GM18951 (cell line): ENCODE data around the gene TMEM255B.
"Not testable (repeated sequence)": the region's sequence is repeated elsewhere in the genome, so short reads cannot be mapped to it uniquely, and the experiment has no call there.

Experiments used
- POLR2A ChIP-seq: IDR thresholded peaks from 4 replicates; pipeline ENCODE4 v1.6.1; 2011; ENCODE audit warnings: mild to moderate bottlenecking; ENCODE audit not compliant: insufficient read length, insufficient read depth; ENCODE audit errors: extremely low read depth
- in situ Hi-C: fragments of 300-500 bp; cut with MboI; formaldehyde crosslinking; loops from one replicate; pipeline ENCODE4 v1.12.0; 2022; ENCODE audit warnings: low sequenced_read_pairs, mixed read lengths, inconsistent platforms; ENCODE audit not compliant: unreplicated experiment

Gene TMEM255B

DNA sequence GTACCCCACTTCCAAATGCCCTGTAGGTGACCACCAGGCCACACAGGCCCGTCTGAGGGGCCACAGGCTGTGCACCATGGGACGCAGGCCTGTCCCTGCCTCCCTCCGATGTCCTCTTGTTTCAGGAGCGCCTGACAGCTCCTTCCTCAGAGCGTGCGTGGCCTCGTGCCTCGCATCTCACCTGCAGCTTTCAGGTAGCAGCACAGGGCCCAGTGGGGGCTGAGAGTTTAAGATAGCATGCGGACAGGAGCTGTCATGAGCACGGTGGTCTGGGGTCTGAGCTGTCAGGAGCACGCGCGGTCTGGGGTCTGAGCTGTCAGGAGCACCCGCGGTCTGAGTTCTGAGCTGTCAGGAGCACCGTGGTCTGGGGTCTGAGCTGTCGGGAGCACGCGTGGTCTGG lies 64.7 kb downstream of the TMEM255B start:
- no peak for TF ChIP-seq POLR2A
- in situ Hi-C loops, result no loop called here

DNA sequence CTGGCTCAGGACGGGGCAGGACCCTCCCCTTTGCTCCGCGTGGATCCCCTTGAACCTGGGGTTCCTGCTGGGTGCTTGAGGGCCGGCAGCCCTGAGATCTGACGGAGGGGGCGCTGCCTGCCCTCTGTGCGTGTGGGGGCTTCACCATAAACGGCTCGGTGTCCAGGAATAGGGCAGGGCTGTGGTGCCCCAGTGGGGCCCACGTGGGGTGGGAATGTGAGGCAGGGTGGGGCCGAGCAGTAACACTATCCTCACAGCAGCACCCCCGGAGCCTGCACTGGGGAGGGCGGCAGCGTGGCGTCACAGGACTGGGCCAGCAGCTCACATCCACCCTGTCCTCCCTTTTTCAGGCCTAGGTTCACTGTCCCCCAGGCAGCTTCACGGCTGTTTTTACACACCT lies 66.8 kb downstream of the TMEM255B start:
- no peak for TF ChIP-seq POLR2A
- in situ Hi-C loops, result no loop called here

DNA sequence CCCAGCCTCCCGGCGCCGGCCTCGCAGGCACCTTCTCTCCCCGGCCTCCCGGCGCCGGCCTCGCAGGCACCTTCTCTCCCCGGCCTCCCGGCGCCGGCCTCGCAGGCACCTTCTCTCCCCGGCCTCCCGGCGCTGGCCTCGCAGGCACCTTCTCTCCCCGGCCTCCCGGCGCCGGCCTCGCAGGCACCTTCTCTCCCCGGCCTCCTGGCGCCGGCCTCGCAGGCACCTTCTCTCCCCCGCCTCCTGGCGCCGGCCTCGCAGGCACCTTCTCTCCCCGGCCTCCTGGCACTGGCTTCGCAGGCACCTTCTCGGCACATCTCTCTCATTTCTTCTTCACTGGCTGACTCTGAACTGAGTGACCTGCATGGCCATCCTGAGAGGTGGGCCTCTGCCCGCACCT lies 67.4 kb downstream of the TMEM255B start:
- in situ Hi-C loops, result not testable (repeated sequence)

GRCh38 chr13:113827021-113827420 lies 68.0 kb downstream of the TMEM255B start:
- TF ChIP-seq POLR2A, result no peak
- in situ Hi-C loops, result no loop called here

- TF ChIP-seq POLR2A, result no peak
- in situ Hi-C loops, result no loop called here
Measured at GRCh38 chr13:113828282-113828825, 69.3 kb downstream of the TMEM255B start.

GRCh38 chr13:113830426-113830950 lies 71.5 kb downstream of the TMEM255B start:
- in situ Hi-C loops, result not testable (repeated sequence)

DNA sequence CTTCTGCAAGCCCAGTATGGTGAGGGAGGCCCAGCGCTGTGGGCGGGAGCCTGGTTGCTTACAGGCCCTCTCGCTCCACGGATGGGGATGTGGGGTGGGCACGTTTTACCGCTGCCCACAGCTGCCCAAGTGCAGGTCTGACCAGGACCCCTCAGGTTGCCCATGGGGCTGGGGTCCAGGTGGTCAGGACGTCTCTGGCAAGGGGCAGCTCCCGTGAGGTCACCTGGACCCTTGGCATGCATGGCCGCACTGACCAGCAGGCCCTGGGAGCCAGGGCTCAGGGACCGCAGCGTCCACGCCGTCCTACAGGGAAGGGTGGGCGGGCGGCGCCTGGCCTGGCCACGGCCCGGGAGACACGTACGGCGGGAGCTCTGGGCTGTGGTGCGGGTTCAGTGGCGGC lies 72.0 kb downstream of the TMEM255B start:
- no peak for TF ChIP-seq POLR2A
- in situ Hi-C loops, result no loop called here

DNA sequence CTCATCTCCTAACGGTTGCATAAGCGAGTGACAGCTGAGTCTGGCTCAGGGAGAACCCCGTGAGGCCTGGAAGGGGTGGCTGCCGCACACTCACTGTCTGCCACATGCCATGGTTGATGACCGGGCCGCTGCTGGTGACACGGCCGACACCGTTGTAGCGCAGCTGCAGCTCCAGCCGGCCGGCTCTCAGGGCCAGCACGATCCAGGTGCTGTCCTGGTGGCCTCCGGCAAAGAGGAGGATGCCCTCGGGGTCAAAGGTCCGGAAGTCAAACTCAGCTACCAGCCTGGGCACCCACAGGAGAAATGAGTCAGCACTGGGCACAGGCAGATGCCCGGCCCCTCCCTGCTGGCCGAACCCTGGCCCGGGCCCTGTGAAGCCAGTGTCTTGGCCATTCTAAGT lies 73.2 kb downstream of the TMEM255B start:
- in situ Hi-C loops, result no loop called here

DNA sequence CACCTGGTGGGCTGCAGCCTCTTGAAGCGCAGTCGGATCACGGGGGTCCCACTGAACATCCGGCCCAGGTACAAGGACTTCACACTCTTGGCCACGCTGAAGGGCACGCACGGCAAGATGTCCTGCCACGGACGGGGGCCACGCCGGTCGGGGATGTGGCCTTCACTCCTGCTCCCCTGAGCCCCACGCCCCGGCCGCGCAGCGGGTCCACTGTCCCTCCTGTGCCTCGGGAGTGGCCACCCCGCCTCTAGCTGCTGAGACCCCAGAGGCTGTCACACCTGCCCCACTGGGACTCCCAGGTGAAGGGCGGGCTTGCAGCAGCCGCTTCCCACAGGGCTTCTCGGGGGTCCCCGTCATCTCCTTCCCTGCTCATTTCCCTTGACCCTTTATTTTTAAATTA lies 73.6 kb downstream of the TMEM255B start:
- no peak for TF ChIP-seq POLR2A
- in situ Hi-C loops, result no loop called here

More for the DNA sequence above, 73.2 kb downstream of the TMEM255B start:
- no peak for TF ChIP-seq POLR2A

DNA sequence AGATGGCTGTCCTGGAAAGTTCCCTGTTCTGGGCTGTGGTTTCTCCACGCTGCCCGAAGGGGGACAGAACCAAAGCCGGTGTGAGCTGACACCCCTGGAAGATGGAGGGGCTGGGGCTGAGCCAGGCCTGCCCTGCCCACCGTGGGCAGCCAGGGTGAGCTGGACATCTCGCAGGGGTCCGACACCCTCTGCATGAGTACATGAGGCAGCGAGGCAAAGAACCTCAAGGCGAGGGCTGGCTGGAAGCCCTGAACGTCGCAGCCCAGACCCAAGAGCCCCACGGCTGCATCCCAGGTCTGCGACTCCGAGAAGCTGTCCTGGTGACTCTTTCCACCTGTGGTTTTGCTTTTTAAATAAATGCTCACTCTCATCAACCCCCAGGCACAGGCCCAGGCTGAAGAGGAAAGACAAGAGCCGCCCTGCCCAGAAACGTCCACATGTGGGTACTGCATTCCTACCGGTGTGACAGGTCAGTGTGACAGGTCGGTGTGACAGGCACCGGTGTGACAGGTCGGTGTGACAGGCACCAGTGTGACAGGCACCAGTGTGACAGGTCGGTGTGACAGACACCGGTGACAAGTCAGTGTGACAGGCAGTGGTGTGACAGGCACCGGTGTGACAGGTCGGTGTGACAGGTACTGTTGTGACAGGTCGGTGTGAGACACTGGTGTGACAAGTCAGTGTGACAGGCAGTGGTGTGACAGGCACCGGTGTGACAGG lies 74.2 kb downstream of the TMEM255B start:
- in situ Hi-C loops, result no loop called here

GRCh38 chr13:113834006-113834405 lies 75.0 kb downstream of the TMEM255B start:
- in situ Hi-C loops, result not testable (repeated sequence)

More for the DNA sequence above, 74.2 kb downstream of the TMEM255B start:
- TF ChIP-seq POLR2A, result no peak

DNA sequence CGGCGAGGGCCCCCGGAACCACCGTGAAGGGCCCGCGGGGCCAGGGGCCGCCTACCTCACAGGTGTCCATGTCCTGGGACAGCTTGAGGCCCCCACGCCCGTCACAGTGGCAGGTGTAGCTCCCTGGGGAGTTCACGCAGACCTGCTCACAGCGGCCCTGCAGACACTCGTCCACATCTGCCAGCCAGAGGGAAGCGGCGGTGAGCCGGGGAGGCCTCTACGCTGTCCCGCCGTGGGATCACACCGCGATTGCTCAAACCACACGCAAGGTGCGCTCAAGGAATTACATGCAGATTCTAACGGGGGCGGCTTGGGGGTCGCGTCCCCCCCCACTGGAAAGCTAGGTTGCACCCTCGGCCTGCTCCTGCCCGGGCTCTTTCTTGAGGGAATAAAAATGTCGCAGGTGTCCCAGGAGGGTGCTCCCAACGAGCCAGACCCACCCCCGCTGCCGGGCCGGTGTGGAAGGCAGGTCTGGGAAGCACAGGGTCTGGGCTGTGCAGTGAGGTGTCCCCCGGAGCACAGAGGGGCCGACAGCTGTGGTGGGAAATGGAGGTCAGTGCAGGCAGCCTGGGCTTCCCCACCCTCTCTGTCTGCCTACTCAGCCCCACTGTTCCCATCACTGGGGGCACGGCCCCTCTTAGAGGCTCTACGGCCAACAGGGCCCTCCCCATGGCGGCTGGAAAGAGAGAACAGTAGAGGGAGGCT lies 75.6 kb downstream of the TMEM255B start:
- no peak for TF ChIP-seq POLR2A
- in situ Hi-C loops, result no loop called here

DNA sequence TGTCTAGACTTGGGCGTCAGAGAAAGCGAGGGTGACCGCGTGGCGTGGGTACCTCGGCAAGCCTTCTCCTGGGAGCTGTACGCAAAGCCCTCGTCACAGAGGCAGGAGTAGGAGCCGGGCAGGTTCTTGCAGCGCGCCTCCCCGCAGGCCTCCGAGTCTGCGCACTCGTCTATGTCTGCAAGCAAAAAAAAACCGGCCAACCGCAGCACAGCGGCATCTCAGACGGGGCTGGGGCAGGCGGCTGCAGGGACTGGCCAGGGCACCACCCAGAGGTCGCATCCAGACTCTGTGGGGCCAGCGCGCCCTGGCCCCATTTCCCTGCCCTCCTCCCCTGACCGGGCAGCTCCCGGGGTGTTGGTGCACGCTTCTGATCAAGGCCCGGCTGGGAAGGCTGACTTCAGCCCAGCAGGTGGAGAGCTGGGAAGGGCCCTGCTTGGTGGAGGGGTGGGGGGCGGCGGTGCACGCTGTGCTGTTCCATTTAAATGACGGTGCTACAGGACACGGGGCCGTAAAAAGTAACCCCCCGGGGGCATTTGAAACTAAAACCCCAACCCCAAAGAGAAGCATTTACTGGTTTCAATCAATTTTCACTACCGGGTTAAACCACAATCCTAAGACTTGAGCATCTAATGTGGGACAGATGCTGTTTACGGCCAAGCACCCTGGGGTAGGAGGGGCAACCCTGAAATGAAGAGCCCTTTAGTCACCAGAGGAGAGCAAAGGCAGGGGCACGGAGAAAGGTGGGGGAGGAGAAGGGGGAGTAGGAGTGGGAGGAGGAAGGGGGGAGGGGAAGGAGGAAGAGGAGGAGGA lies 76.6 kb downstream of the TMEM255B start:
- in situ Hi-C loops, result no loop called here
- TF ChIP-seq POLR2A, result no peak
